ENCODE results near the gene INTS11. TPM values are rescaled to one million over a fixed set of nuclear protein-coding genes. Genes with fewer than 3 reads are reported as not detected.

The INTS11 gene
- total RNA-seq, 1 experiment from 2014 or later: 117 TPM

DNA sequence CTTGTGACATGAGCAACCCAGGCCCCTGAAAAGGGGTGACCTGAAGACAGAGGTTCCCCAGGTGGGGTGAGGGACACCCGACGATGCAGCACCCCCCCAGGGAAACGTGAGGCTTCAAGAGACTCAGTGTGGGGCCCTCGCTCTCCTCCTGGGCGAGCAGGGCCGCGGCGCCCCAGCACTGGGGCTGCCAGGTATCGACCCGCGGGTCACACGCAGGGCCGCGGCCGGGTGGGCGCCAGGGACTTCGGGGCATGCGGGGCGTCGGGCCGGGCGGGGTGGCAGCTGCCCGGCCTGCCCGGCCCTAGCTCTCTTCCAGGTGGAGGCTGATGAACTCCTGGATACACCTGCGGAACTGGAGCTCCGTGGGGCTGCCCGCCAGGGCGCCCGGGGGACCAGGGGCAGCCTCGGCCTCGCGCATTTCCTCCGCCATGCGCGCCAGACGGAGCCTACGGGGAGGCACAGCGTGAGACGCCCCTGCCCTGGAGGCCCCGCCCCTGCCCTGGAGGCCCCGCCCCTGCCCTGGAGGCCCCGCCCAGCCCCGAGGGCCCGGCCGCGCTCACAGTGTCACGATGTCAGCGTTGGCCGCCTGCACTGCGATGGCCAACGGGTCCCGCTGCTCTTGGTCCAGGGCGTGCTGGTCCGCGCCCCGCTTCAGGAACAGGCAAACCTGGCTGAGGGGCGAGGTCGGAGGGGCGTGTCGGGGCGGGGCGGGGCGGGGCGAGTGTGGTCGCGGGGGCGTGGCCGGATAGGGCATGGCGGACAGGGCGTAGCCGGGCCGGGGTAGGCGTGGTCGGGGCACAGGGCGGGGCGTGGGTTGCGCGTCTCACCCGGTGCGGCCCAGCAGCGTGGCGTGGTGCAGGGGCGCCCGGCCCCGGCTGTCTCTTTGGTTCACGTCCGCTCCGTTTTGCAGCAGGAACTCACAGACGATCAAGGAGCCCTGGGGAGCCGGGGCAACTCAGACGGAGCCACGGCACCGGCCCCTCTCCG is 30.9 kb downstream of the INTS11 start:
- BruUV-seq (replicated peaks): no TSS peak
- no peak for DNase-seq
- no peaks in the 10 kb centered on the region for H3K4me1 Mint-ChIP-seq (ENCODE audit: low read depth, unreplicated experiment)
- no peaks in the 10 kb centered on the region for H3K9me3 Mint-ChIP-seq (ENCODE audit: low read depth, unreplicated experiment)
- no peak overlapping the region for H3K27ac Mint-ChIP-seq (ENCODE audit: unreplicated experiment)
- intact Hi-C loops (cut with micrococcal nuclease; ENCODE audit: unreplicated experiment): no loop called here
- TF ChIP-seq, protein P1, sequence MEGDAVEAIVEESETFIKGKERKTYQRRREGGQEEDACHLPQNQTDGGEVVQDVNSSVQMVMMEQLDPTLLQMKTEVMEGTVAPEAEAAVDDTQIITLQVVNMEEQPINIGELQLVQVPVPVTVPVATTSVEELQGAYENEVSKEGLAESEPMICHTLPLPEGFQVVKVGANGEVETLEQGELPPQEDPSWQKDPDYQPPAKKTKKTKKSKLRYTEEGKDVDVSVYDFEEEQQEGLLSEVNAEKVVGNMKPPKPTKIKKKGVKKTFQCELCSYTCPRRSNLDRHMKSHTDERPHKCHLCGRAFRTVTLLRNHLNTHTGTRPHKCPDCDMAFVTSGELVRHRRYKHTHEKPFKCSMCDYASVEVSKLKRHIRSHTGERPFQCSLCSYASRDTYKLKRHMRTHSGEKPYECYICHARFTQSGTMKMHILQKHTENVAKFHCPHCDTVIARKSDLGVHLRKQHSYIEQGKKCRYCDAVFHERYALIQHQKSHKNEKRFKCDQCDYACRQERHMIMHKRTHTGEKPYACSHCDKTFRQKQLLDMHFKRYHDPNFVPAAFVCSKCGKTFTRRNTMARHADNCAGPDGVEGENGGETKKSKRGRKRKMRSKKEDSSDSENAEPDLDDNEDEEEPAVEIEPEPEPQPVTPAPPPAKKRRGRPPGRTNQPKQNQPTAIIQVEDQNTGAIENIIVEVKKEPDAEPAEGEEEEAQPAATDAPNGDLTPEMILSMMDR (IDR thresholded peaks at IDR 0.05; ENCODE audit: unreplicated experiment): no peak
- H3K27me3 Mint-ChIP-seq (ENCODE audit: unreplicated experiment): no peaks in the 10 kb centered on the region
- H3K36me3 Mint-ChIP-seq (ENCODE audit: insufficient read depth, unreplicated experiment): peaks cover 22% of the 10 kb centered on the region
- H3K4me3 Mint-ChIP-seq (ENCODE audit: low read depth, unreplicated experiment): no peak overlapping the region
- CTCF ChIA-PET: no interaction called here

GRCh38 chr1:1292851-1293250 is 31.6 kb downstream of the INTS11 start:
- Mint-ChIP-seq H3K27me3 (ENCODE audit: unreplicated experiment) (no peaks in the 10 kb centered on the region), H3K9me3 (ENCODE audit: low read depth, unreplicated experiment) (no peaks in the 10 kb centered on the region), H3K4me3 (ENCODE audit: low read depth, unreplicated experiment) (no peak overlapping the region), H3K4me1 (ENCODE audit: low read depth, unreplicated experiment) (no peaks in the 10 kb centered on the region), H3K36me3 (ENCODE audit: insufficient read depth, unreplicated experiment) (peaks cover 22% of the 10 kb centered on the region), H3K27ac (ENCODE audit: unreplicated experiment) (no peak overlapping the region)
- TF ChIP-seq, protein P1 (IDR thresholded peaks at IDR 0.05; ENCODE audit: unreplicated experiment): no peak
- intact Hi-C loops (cut with micrococcal nuclease; ENCODE audit: unreplicated experiment): no loop called here
- no TSS peak for BruUV-seq (replicated peaks)
- CTCF ChIA-PET: no interaction called here
- DNase-seq: no peak

DNA sequence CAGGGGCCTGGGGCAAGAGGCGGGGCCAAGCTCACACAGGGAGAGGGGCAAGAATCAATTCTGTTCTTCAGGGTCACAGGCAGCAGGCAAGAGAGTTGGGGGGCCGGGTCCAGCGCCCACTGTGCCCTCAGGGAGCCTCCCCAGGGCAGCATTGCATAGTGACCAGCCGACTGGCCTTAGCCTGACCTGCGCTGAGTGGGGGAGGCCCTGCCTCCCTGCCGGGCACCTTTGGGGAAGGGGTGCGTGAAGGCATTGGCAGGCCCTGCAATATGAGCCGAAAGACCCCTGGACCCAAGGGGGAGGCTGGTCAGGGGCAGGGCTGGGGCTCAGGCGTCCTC is 32.0 kb downstream of the INTS11 start:
- TF ChIP-seq, protein P1 (IDR thresholded peaks at IDR 0.05; ENCODE audit: unreplicated experiment): no peak
- no peak for DNase-seq
- intact Hi-C loops (cut with micrococcal nuclease; ENCODE audit: unreplicated experiment): no loop called here
- CTCF ChIA-PET: interaction anchor here (0.6 to 2.8 kb wide), 8 partner anchors 8 to 233 kb away, joined by 3 to 17 read pairs (median 4); no protein-coding TSS in a partner anchor
- H3K36me3 Mint-ChIP-seq (ENCODE audit: insufficient read depth, unreplicated experiment): peaks cover 22% of the 10 kb centered on the region
- no peak overlapping the region for H3K4me3 Mint-ChIP-seq (ENCODE audit: low read depth, unreplicated experiment)
- H3K27me3 Mint-ChIP-seq (ENCODE audit: unreplicated experiment): no peaks in the 10 kb centered on the region
- H3K9me3 Mint-ChIP-seq (ENCODE audit: low read depth, unreplicated experiment): no peaks in the 10 kb centered on the region
- H3K4me1 Mint-ChIP-seq (ENCODE audit: low read depth, unreplicated experiment): no peaks in the 10 kb centered on the region
- no peak overlapping the region for H3K27ac Mint-ChIP-seq (ENCODE audit: unreplicated experiment)
- BruUV-seq (replicated peaks): no TSS peak

- DNase-seq: peak; percentile 82
- Mint-ChIP-seq H3K36me3 (ENCODE audit: insufficient read depth, unreplicated experiment) (peaks cover 22% of the 10 kb centered on the region), H3K27ac (ENCODE audit: unreplicated experiment) (no peak overlapping the region), H3K27me3 (ENCODE audit: unreplicated experiment) (no peaks in the 10 kb centered on the region), H3K4me1 (ENCODE audit: low read depth, unreplicated experiment) (no peaks in the 10 kb centered on the region), H3K9me3 (ENCODE audit: low read depth, unreplicated experiment) (no peaks in the 10 kb centered on the region), H3K4me3 (ENCODE audit: low read depth, unreplicated experiment) (no peak overlapping the region)
- no TSS peak for BruUV-seq (replicated peaks)
- intact Hi-C loops (cut with micrococcal nuclease; ENCODE audit: unreplicated experiment): no loop called here
- CTCF ChIA-PET: interaction anchor here (0.6 to 2.8 kb wide), 9 partner anchors 8 to 232 kb away, joined by 3 to 17 read pairs (median 4); no protein-coding TSS in a partner anchor
- TF ChIP-seq, protein P1 (IDR thresholded peaks at IDR 0.05; ENCODE audit: unreplicated experiment): no peak
Observed at GRCh38 chr1:1291548-1292441, 32.7 kb downstream of the INTS11 start.
